K562 (cell line): ENCODE measurements around the gene DTX2. TPM values are rescaled to one million over a fixed set of nuclear protein-coding genes. Genes with fewer than 3 reads are reported as not detected.
"Not testable (repeated sequence)": the region's sequence is repeated elsewhere in the genome, so short reads cannot be mapped to it uniquely, and the experiment has no call there.

ENCODE experiments used
- ATAC-seq: fragments of 200-7000 bp; cut with Tn5 transposase; 3 replicates; pipeline ENCODE4 v1.9.1; 2020; ENCODE audit warnings: moderate library complexity
- BruUV-seq: library from RNA; stranded (reverse); fragments of 400-500 nt; replicated peaks from 2 replicates; lab custom pipeline; 2021; lab: Mats Ljungman, UMichigan
- CTCF ChIA-PET: fragments of 300-600 bp; formaldehyde crosslinking; extraction: SDS; loops from one replicate; lab custom pipeline; 2021; ENCODE audit warnings: low intra/inter-chr PET ratio; lab: Yijun Ruan, JAX
- POLR2A ChIA-PET: fragments of 300-600, 350-650 bp; sonication (Branson Sonifier 250); formaldehyde crosslinking; extraction: SDS; loops from one replicate; lab custom pipeline; 2021; ENCODE audit warnings: antibody characterized with exemption, inconsistent platforms; lab: Yijun Ruan, JAX
- DNase-seq, 4 experiments: peaks; one replicate each; pipeline versions ENCODE4 v3.0.0 to v3.0.0-alpha.2; 2011 to 2018; ENCODE audit warnings: low spot score in 3 of 4, mixed read lengths in 3 of 4; ENCODE audit errors: extremely low read depth in 1 of 4
- FAIRE-seq: peaks from 2 replicates; lab custom pipeline; 2011; peaks lifted over from hg19 to GRCh38; lab: Jason Lieb, UNC
- H2AFZ ChIP-seq: 2 replicates; pipeline ENCODE4 v1.6.0; 2011; ENCODE audit warnings: low read depth, low read length, control low read depth, inconsistent platforms
- H3K27ac ChIP-seq: fragments of 200-600 bp; 3 replicates; pipeline ENCODE4 v1.8.0; 2011; ENCODE audit warnings: low read depth, mild to moderate bottlenecking, control low read depth, inconsistent platforms, low read length, moderate library complexity, mixed read lengths; ENCODE audit errors: extremely low read depth
- H3K27me3 ChIP-seq, 2 experiments: fragments of 300-600 bp in 1 of 2; 2 replicates in 1 of 2; 3 replicates in 1 of 2; pipeline versions ENCODE4 v1.6.0 to v1.8.0; 2011; ENCODE audit warnings: inconsistent platforms in 2 of 2, low read length in 2 of 2, mild to moderate bottlenecking in 1 of 2, mixed read lengths in 1 of 2, moderate library complexity in 1 of 2; ENCODE audit not compliant: control insufficient read depth in 2 of 2, insufficient read depth in 2 of 2
- H3K36me3 ChIP-seq: fragments of 300-600 bp; 3 replicates; pipeline ENCODE4 v1.8.0; 2011; ENCODE audit warnings: mild to moderate bottlenecking, low read length, inconsistent platforms; ENCODE audit not compliant: control insufficient read depth, insufficient read depth
- H3K4me1 ChIP-seq, 2 experiments: fragments of 200-600 bp in 1 of 2; replicated peaks in 1 of 2; 2 replicates in 1 of 2; 3 replicates in 1 of 2; pipeline versions ENCODE4 v1.5.1 to v1.8.0; 2011; ENCODE audit warnings: inconsistent platforms in 2 of 2, low read length in 2 of 2, mild to moderate bottlenecking in 1 of 2, mixed read lengths in 1 of 2, moderate library complexity in 1 of 2; ENCODE audit not compliant: control insufficient read depth in 2 of 2, insufficient read depth in 2 of 2
- H3K4me2 ChIP-seq: 2 replicates; pipeline ENCODE4 v1.6.1; 2011; ENCODE audit warnings: low read length, control low read depth, inconsistent platforms, mixed read lengths; ENCODE audit not compliant: insufficient read depth
- H3K4me3 ChIP-seq: fragments of 200-600 bp; sonication (generic), shearing (Covaris generic); 2 replicates; pipeline ENCODE4 v1.5.1; 2016; ENCODE audit warnings: control low read depth, inconsistent platforms
- H3K79me2 ChIP-seq: fragments of 200-600 bp; 3 replicates; pipeline ENCODE4 v1.8.0; 2011; ENCODE audit warnings: low read length, inconsistent platforms; ENCODE audit not compliant: control insufficient read depth, insufficient read depth
- H3K9ac ChIP-seq, 2 experiments: 2 replicates each; pipeline versions ENCODE4 v1.6.0 to v1.6.1; 2011; ENCODE audit warnings: low read depth in 2 of 2, low read length in 2 of 2, control low read depth in 1 of 2, inconsistent platforms in 1 of 2, mild to moderate bottlenecking in 1 of 2, mixed read lengths in 1 of 2; ENCODE audit not compliant: insufficient read depth in 1 of 2
- H3K9me1 ChIP-seq: one replicate; pipeline ENCODE4 v1.6.0; 2011; ENCODE audit warnings: inconsistent platforms, mild to moderate bottlenecking, low read length, moderate library complexity; ENCODE audit not compliant: control insufficient read depth, insufficient read depth
- H3K9me3 ChIP-seq: replicated peaks from 2 replicates; pipeline ENCODE4 v1.5.1; 2011; ENCODE audit warnings: low read depth, low read length, inconsistent platforms; ENCODE audit not compliant: control insufficient read depth, insufficient read depth
- H4K20me1 ChIP-seq: replicated peaks from 2 replicates; pipeline ENCODE4 v1.6.1; 2011; ENCODE audit warnings: low read length, inconsistent platforms, mixed read lengths; ENCODE audit not compliant: control insufficient read depth, insufficient read depth
- RBFOX2 ChIP-seq: fragments of 200-400 bp; formaldehyde crosslinking; IDR thresholded peaks from 2 replicates; pipeline ENCODE4 v1.6.1; 2017; ENCODE audit warnings: low read depth, mild to moderate bottlenecking, low read length, moderate library complexity
- WGBS: fragments of 100-300 bp; shearing (Covaris generic); methylation state at CpG from one replicate; pipeline ENCODE4 v1.1.6; 2016; ENCODE audit warnings: low coverage, mixed read lengths; ENCODE audit not compliant: insufficient coverage; ENCODE audit errors: missing lambda C conversion rate; 5-methylcytosine and 5-hydroxymethylcytosine counted together
- in situ Hi-C: fragments of 300-500 bp; cut with MboI; formaldehyde crosslinking; loops from 4 replicates; pipeline ENCODE4 v1.15.0; 2018; ENCODE audit warnings: inconsistent platforms, mixed read lengths
- intact Hi-C: fragments of 100-400 bp; cut with micrococcal nuclease; formaldehyde crosslinking; loops from 2 replicates; pipeline ENCODE4 v1.14.2; 2022
- polyA plus RNA-seq, 8 experiments: library from polyadenylated mRNA; depleted of rRNA in 4 of 8; stranded (reverse) in 5 of 8; unstranded in 3 of 8; fragments of >200 nt; fragmentation: Nextera tagmentation in 2 of 8; fragmentation: Illumina TruSeq in 1 of 8; extraction: Ambion mirVana in 2 of 8; extraction: Trizol in 1 of 8; gene quantifications; 2 replicates each; pipeline versions ENCODE4 v1.2.1 to v1.2.3, GENCODE V29; 2011 to 2014; ENCODE audit warnings: inconsistent platforms in 1 of 8, missing spikeins in 1 of 8
- total RNA-seq, 7 experiments: library from RNA; depleted of rRNA in 6 of 7; stranded (reverse); fragments of >200 nt in 6 of 7; fragmentation: Illumina TruSeq in 2 of 7; extraction: Trizol in 2 of 7; gene quantifications; 2 replicates each; pipeline versions ENCODE4 v1.2.1 to v1.2.3, GENCODE V29; 2011 to 2021; ENCODE audit warnings: low replicate concordance in 1 of 7

DTX2 gene
- total and polyA plus RNA-seq, 9 of the 15 experiments (the other 6 are each of a cell fraction or from before 2014, with no cell fraction given): 0.20 to 31.5 (median 9.8) TPM

- ATAC-seq, H3K9ac ChIP-seq, H3K4me2 ChIP-seq, H3K4me1 ChIP-seq, DNase-seq, CTCF ChIA-PET, H2AFZ ChIP-seq, intact Hi-C loops, H3K36me3 ChIP-seq, FAIRE-seq, H3K9me1 ChIP-seq, in situ Hi-C loops, POLR2A ChIA-PET, H3K27me3 ChIP-seq, H4K20me1 ChIP-seq, H3K9me3 ChIP-seq, H3K4me3 ChIP-seq, BruUV-seq, H3K27ac ChIP-seq, H3K79me2 ChIP-seq: not testable (repeated sequence)
- peak; percentile 37; the same call in 1 of the 2 replicates for TF ChIP-seq RBFOX2
- 79% methylated on average over 16 of the region's 29 CpGs for WGBS
Measured at GRCh38 chr7:76480403-76481253, 19.1 kb downstream of the DTX2 start.

DNA sequence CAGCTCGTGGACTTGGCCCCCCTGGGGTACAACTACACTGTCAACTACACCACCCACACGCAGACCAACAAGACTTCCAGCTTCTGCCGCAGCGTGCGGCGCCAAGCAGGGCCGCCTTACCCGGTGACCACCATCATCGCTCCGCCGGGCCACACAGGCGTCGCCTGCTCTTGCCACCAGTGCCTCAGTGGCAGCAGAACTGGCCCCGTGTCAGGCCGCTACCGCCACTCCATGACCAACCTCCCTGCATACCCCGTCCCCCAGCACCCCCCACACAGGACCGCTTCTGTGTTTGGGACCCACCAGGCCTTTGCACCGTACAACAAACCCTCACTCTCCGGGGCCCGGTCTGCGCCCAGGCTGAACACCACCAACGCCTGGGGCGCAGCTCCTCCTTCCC lies 21.2 kb downstream of the DTX2 start:
- H3K9me1 ChIP-seq, H3K36me3 ChIP-seq, in situ Hi-C loops, H3K4me1 ChIP-seq, BruUV-seq, H3K9me3 ChIP-seq, H3K27ac ChIP-seq, H3K4me2 ChIP-seq, POLR2A ChIA-PET, ATAC-seq, H4K20me1 ChIP-seq, H3K4me3 ChIP-seq, FAIRE-seq, H3K9ac ChIP-seq, CTCF ChIA-PET, H3K79me2 ChIP-seq, H2AFZ ChIP-seq, intact Hi-C loops, H3K27me3 ChIP-seq: not testable (repeated sequence)
- 91% methylated on average over 10 of the region's 24 CpGs for WGBS
- DNase-seq: peak in 1 of 4 experiments; percentile 3

- 94% methylated on average over 9 of the region's 17 CpGs for WGBS
- H3K27me3 ChIP-seq, H3K79me2 ChIP-seq, FAIRE-seq, H3K9me1 ChIP-seq, H4K20me1 ChIP-seq, DNase-seq, CTCF ChIA-PET, BruUV-seq, H3K4me1 ChIP-seq, H3K27ac ChIP-seq, H3K9ac ChIP-seq, intact Hi-C loops, POLR2A ChIA-PET, ATAC-seq, H3K4me3 ChIP-seq, H3K4me2 ChIP-seq, H2AFZ ChIP-seq, H3K9me3 ChIP-seq, H3K36me3 ChIP-seq, in situ Hi-C loops: not testable (repeated sequence)
Measured at GRCh38 chr7:76483081-76483480, 21.6 kb downstream of the DTX2 start.
